HEK293T (cell line): ENCODE measurements around the gene NPR3.

ENCODE experiments used
- BHLHE40 ChIP-seq: fragments of 450-650 bp; IDR thresholded peaks from 2 replicates; pipeline ENCODE4 v1.6.1; 2016; ENCODE audit warnings: mild to moderate bottlenecking, moderate library complexity, borderline replicate concordance
- CTBP1 ChIP-seq: fragments of 450-650 bp; IDR thresholded peaks from 2 replicates; pipeline ENCODE4 v1.6.1; 2016; ENCODE audit warnings: borderline replicate concordance
- FOXK2 ChIP-seq: fragments of 450-650 bp; IDR thresholded peaks from 2 replicates; pipeline ENCODE4 v1.6.1; 2016; ENCODE audit warnings: mild to moderate bottlenecking
- LEF1 ChIP-seq: fragments of 450-650 bp; IDR thresholded peaks from 2 replicates; pipeline ENCODE4 v1.6.1; 2017; ENCODE audit warnings: mild to moderate bottlenecking, borderline replicate concordance
- SP1 ChIP-seq: fragments of 450-650 bp; IDR thresholded peaks from 2 replicates; pipeline ENCODE4 v1.6.1; 2017
- TARDBP ChIP-seq: fragments of 450-650 bp; IDR thresholded peaks from 2 replicates; pipeline ENCODE4 v1.6.1; 2016

- TF ChIP-seq FOXK2 (no peak), TARDBP (no peak), CTBP1 (no peak), LEF1 (no peak), SP1 (no peak), BHLHE40 (no peak)
These were observed 11.8 kb downstream of the NPR3 start for GRCh38 chr5:32722957-32723356.
